Activated T-cell treated with anti-CD3 and anti-CD28 coated beads for 48 hours (primary cell): ENCODE measurements around the gene PEMT.

Experiments
- DNase-seq: peaks from one replicate; pipeline ENCODE4 v3.0.0-alpha.2; 2020; ENCODE audit warnings: low read depth

PEMT gene

DNA sequence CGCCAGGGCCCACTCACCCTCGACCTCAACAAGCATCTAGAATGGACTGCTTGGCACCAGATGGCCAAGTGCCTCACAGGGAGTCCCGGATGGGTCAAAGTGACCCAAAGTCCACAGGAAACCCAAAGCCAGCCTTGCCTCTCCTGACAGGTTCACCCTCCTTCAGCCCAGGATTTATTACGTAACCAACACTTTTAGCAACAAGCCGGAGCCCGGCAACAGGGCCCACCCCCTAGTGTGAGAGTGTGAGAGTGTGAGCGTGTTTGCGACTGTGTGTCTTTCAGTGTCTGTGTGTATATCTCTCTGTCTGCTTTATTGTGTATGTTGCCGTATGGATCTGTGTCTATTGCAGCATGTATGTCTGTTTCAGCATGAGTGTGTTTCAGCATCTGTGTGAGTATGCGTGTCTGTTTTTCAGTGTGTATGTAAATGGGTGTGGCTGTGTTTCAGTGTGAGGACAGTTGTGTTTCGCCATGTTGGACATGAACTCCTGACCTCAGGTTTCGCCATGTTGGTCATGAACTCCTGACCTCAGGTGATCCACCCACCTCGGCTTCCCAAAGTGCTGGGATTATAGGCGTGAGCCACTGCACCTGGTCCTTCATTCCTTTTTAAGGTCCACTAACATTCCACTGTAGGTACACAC is 13.7 kb upstream of the PEMT start:
- DNase-seq, result no peak

DNA sequence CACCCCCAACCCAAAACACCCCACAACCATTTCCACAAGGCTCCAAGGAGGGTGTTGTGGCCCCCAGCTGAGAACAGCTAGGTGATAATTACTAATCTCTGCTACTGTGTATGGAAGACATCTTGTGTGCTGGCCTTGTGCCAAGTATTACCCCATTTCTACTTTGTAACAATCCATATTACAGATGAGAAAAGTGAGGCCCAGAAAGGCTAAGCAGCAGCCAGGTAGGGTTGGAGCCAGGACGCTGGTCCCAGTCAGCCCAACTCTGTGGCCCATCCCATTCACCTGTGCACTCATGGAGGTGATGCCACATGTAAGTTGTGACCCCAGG is 12.4 kb upstream of the PEMT start:
- no peak for DNase-seq

- DNase-seq, result no peak
Observed at GRCh38 chr17:17603178-17603894, 11.8 kb upstream of the PEMT start.

DNA sequence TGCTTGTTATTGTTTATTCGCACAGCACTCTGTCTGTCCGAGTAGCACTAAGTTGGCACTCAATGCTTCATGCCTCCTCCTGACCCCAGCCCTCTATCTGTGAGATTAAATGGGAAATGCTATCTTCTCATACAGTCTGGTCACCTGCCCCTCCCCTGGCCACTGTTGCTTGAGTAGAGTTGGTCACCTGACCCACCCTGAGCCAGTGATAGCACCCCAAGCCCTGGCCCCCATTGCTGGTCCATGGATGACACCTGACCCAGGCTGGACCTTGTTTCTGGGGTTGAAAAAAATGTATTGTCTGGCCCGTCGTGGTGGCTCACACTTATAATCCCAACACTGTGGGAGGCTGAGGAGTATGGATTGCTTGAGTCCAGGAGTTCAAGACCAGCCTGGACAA is 8.5 kb upstream of the PEMT start:
- DNase-seq, result no peak

GRCh38 chr17:17598003-17598402 is 6.5 kb upstream of the PEMT start:
- no peak for DNase-seq

DNA sequence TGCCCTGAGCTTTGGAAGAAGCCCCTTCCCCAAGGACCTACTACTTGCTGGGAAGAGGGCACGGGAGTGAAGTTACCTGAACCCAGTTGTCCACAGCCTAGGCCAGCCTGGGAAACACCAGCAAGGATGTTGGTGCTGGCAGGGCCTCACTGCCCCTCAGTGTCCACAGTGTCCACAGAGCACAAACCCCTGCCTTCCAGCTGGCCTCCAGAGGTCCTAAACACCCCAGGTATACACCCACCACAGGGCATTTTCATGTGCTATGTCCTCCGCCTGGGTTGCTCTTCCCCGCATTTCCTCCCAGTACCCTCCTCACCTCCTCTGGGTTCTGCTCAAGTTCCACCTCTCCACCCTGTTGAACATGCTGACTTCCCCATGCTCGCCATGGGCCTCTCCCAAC is 4.2 kb upstream of the PEMT start:
- no peak for DNase-seq

- DNase-seq, result no peak
Observed at GRCh38 chr17:17593222-17593620, 1.7 kb upstream of the PEMT start.

GRCh38 chr17:17590883-17591354 is 589 bp downstream of the PEMT start:
- no peak for DNase-seq

DNA sequence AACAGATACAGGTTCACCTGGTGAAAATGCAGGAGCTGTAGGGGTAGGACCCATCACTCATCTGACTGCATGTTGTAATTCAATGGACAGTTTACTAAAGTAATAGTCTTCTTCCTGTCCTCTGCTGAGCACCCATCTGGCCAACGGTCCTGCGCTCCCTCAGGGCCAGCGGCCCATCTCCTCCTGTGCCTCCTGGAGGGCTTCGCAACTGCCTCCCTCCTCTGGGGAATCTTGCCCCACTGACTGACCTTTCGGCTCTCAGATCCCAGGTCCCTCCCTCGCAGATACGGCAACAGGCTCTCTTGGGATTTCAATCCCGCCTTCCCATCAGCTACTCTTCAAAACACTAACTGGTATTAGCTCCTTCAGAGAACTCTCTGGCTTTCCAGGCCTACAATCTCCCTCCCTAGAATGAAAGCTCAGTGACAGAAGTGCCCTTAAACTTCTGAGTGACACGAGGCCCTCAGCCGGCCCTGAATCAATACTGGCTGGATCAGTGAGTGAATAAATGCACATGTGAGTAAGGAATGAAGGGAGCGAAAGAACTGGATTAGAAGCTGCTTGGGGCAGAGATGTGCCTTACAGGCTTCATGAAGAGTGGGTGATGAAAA is 1.3 kb downstream of the PEMT start:
- DNase-seq, result no peak

DNA sequence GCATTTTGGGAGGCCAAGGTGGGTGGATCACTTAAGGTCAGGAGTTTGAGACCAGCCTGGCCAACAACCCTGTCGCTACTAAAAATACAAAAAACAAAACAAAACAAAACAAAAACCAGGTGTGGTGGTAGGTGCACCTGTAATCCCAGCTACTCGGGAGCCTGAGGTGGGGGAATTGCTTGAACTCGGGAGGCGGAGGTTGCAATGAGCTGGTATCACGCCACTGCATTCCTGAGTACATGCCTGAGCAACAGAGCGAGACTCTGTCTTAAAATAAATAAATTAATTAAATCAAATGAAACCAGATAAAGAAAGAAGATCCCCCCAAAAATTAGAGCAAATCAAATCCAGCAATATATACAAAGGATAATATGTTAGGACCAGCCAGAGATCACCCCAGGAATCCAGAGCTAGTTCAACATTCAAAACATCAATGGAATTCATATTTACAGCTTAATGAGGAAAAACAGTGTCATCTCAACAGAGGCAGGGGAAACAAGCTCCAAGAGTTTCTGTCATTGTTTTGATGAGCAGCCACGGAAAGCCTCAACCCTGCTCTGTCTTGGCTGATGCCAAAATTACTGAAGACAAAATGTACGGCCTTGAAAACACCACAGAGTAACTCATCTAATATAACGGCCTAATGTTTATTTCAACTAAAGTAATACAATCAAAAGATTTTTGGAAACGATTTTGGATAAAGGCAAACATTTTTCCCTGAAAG is 3.7 kb downstream of the PEMT start:
- no peak for DNase-seq

DNA sequence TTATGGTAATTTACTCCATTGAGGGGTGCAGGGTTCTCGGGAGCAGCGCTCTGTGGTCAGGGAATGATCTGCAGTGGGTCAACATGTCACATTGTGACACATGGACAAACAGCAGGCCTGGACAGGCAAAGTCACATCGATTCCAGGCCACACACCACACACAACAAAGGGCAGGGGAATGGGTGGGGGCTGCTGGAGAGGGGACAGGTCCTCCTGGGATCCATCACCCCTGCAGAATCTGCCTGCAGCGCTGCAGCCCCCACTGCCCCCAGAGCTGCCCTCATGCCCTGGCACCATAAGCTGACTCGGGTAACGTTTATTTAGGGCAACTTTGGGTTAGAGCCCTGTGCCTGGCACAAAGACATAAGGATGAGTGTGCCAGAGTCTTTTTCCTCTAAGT is 9.1 kb downstream of the PEMT start:
- no peak for DNase-seq

DNA sequence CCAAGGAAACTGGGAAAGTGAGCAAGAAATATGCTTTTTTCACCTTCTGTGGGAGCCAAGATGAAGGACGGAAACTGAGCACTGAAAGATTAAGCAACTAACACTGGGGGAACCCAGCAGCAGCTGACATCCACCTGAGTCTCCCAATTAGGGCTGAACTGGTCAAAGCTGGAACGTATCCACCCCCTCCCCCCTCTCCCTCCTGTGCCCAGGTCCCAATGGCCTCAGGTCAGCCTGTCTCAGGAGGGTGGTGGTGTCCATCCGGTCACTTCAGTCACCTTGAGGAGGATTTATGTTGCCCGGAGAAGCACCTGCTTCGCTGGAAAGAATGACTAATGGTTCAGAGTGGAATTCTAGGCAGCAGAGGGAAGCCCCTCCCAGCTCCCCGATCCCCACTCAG is 10.0 kb downstream of the PEMT start:
- no peak for DNase-seq

DNA sequence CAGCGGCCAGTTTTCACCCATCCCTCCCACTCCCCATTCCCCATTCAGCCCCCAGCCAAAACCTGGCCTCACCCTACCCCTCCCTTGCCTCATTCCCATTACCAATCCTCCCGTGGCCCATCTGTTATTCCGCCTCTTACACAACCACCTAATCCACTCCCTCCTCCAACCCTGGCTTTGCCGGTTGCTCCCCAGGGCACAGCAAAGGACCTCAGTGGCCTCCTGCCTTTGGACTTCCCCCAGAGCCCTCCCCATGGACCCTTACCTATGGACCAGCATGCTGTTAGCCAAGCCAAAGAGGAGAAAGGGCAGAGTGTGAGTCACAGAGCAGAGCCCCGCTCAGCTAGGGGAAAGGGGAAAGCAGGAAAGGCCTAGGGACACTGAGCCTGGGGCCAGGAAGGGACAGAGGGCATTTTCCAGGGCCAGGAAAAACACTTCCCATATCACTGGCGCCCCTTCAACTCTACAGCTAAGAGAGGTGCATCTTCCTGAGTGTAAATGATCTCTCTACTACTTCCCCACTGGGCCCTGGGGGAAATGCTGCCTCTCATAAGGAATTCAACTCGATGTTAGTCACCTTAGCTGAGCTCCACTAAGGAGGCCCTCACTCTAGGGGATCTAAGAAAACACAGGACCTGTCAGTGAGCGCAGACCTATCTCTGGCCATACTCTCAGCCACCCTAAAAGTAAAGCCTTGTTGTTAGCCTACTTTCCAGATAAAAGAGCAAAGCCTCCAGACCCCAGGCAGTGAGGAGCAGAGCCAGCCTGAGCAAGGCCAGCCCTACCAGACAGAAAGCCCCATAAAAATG is 10.6 kb downstream of the PEMT start:
- DNase-seq, result no peak

GRCh38 chr17:17579691-17580090 is 11.8 kb downstream of the PEMT start:
- no peak for DNase-seq

DNA sequence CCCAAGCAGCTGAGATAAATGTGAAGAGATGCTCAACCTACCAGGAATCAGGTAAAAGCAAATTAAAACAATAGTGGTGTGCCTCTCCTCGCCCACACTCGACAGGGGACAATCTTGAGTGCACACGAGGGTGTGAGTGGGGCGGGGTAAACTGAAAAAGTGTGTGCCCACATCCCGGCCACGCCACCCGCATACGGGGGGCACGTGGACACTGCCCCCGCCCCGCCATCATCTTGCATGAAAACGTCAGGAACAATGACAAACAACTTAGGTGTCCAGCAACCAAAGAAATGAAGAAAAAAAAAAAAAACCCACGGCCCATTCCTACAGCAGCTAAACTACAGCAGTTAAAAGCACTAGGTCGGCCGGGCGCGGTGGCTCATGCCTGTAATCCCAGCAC is 14.1 kb downstream of the PEMT start:
- no peak for DNase-seq

GRCh38 chr17:17576772-17577234 is 14.7 kb downstream of the PEMT start:
- DNase-seq, result no peak

GRCh38 chr17:17575360-17576251 is 15.9 kb downstream of the PEMT start:
- no peak for DNase-seq

- DNase-seq, result no peak
Observed at GRCh38 chr17:17573912-17574311, 17.6 kb downstream of the PEMT start.

DNA sequence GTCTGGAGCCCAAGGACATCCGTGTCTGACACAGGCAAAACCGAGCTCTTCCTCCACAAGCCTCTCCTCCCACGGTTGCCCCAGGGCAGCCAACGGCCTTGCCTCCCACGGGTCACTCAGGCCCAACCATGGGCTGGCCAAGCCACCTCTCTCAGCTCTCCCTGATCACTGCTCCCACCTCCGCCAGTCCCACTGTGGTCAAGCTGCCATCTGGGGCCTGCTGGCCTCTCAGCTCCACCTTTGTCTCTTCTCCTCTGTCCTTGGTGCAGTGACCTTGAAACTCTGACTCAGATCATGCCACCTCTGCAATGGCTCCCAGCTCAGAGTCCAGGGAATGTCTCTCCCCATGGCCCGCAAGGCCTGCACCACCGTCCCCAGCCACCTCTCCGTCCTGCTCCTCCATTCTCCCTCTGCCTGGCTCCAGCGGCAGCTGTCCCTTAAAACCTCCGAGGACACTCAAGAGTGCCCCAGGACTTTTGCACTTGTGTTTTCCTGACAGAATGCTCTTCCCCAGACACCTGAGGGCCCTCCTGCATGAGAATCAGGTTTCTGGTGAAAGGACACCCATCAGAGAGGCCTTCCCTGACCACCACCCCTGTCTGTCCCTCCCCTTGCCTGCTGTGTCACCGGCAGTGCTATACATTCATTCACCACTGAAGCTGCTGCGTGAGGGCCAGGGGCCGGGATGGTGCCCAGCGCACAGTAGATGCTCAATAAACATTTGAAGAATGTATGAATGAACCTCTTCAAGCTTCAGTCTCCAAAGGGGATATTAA is 19.3 kb downstream of the PEMT start:
- DNase-seq, result no peak
